ENCODE measurements around the gene KCNK13. TPM values are rescaled to one million over a fixed set of nuclear protein-coding genes. Genes with fewer than 3 reads are reported as not detected.
A peak's percentile ranks its signal among the peaks of the same experiment; 100 is the strongest.

KCNK13 gene
- polyA plus RNA-seq, 1 of the 3 experiments (the other 2 are of a cell fraction): not detected

DNA sequence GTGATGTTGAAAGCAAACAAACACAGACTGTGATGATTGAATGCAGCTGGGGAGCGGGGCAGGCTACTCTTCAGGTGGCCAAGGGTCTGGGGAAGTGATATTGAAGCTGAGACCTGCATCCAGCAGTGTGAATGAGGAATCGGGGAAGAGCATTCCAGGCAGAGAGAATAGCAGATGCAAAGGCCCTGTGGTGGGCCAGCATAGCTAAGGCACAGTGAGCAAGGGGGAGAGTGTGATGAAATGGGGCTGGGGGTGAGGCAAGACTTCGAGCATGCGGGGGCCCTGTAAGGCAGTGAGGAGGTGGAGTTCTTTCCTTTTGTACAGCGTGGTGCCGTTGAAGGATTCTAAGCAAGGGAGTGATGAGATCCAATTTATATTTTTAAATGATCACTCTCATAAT, 77.4 kb downstream of the KCNK13 start:
- Histone ChIP-seq H3K4me1 (ENCODE audit: control insufficient read depth in 1 of 2, insufficient read depth in 2 of 2, low read depth in 1 of 2, low read length in 1 of 2) (peaks cover 0 to 6% of the 10 kb centered on the region in 2 experiments; a peak in 1 of 4 replicates), H3F3A (replicated peaks; ENCODE audit: insufficient read depth) (no peaks in the 10 kb centered on the region), H3K79me2 (ENCODE audit: insufficient read depth) (no peaks in the 10 kb centered on the region), H3K9me3 (no peaks in the 10 kb centered on the region), H3K4me3 (ENCODE audit: low read depth in 2 of 2, low read length in 1 of 2) (no peak overlapping the region), H3K27me3 (ENCODE audit: insufficient read depth) (no peaks in the 10 kb centered on the region), H3K36me3 (replicated peaks in 1 of 2; ENCODE audit: control insufficient read depth in 1 of 2, insufficient read depth in 2 of 2, low read length in 1 of 2) (no peaks in the 10 kb centered on the region), H3K9ac (no peak overlapping the region), H3K4me2 (no peak overlapping the region), H4K20me1 (ENCODE audit: insufficient read depth) (no peaks in the 10 kb centered on the region), H3K27ac (ENCODE audit: low read depth in 2 of 2, low read length in 1 of 2) (no peak overlapping the region), H2AFZ (ENCODE audit: low read depth) (no peak overlapping the region), H3K9me2 (no peaks in the 10 kb centered on the region)
- TF ChIP-seq GATA2 (CRISPR knock-in tag; IDR thresholded peaks at IDR 0.05): no peak
- TF ChIP-seq RXRA (IDR thresholded peaks at IDR 0.05; ENCODE audit: borderline replicate concordance, low read depth): no peak
- no peak for TF ChIP-seq MXI1 (IDR thresholded peaks at IDR 0.05; ENCODE audit: low read depth, low read length)
- TF ChIP-seq TEAD4 (IDR thresholded peaks at IDR 0.05; ENCODE audit: borderline replicate concordance, insufficient read depth): no peak
- no peak for TF ChIP-seq NRF1 (IDR thresholded peaks at IDR 0.05; ENCODE audit: low read depth, low read length)
- no peak for TF ChIP-seq EZH2phosphoT487 (IDR thresholded peaks at IDR 0.05; ENCODE audit: borderline replicate concordance, low read depth)
- CTCF ChIA-PET: interaction anchor here (1.0 kb wide), 1 partner anchor 21 kb away, joined by 4 read pairs; no protein-coding TSS in a partner anchor
- POLR2A ChIA-PET: no interaction called here
- WGBS (ENCODE audit: low lambda C conversion rate): 69% methylated on average over 6 of the region's 6 CpGs
- DNase-seq: no peak

DNA sequence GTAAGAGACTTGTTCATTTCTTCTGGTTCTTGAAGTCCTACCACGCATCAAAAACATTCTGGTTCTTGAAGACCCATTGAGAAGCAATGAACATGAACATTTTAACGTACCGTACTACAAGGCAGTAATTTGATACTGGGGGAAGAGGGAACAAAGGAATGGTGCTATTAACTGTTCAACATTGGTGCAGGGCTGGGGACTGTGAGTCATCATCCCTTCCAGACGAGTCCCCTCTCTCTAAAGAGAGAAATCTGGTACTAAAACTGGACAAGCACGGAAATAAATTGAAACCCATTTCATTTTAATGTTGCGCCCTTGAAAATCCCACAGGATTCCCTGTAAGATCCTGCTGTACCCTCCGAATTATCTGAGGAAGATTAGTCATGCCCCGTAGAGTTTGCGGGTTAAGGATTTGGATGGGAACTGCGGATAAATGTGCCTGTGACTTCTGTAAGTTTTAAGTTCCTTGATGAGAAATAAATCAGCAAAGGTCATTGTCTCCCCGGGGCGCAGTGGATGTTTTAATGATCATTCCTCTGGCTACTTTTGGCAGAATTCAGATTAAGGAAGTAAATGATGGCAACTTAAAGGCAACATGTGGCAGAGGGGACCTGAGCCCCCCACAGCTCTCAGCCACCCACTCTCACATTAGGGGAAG, 78.6 kb downstream of the KCNK13 start:
- no peaks in the 10 kb centered on the region for H4K20me1 ChIP-seq (ENCODE audit: insufficient read depth)
- ChIA-PET POLR2A (no interaction called here), CTCF (no interaction called here)
- H2AFZ ChIP-seq (ENCODE audit: low read depth): no peak overlapping the region; the same call in 1 of the 2 replicates
- H3K9me3 ChIP-seq: no peaks in the 10 kb centered on the region
- H3K27ac ChIP-seq (ENCODE audit: low read depth in 2 of 2, low read length in 1 of 2): no peak overlapping the region; a peak in 1 of 4 replicates
- no peaks in the 10 kb centered on the region for H3K27me3 ChIP-seq (ENCODE audit: insufficient read depth)
- H3K79me2 ChIP-seq (ENCODE audit: insufficient read depth): no peaks in the 10 kb centered on the region
- WGBS (ENCODE audit: low lambda C conversion rate): 67% methylated on average over 12 of the region's 12 CpGs
- H3K4me2 ChIP-seq: peak overlapping the region; percentile 23; the same call in 1 of the 2 replicates
- H3K9ac ChIP-seq: no peak overlapping the region
- H3K4me1 ChIP-seq (ENCODE audit: control insufficient read depth in 1 of 2, insufficient read depth in 2 of 2, low read depth in 1 of 2, low read length in 1 of 2): peaks cover 0 to 6% of the 10 kb centered on the region in 2 experiments; a peak in 1 of 4 replicates
- H3F3A ChIP-seq (replicated peaks; ENCODE audit: insufficient read depth): no peaks in the 10 kb centered on the region
- no peak overlapping the region for H3K4me3 ChIP-seq (ENCODE audit: low read depth in 2 of 2, low read length in 1 of 2)
- DNase-seq: no peak
- H3K36me3 ChIP-seq (replicated peaks in 1 of 2; ENCODE audit: control insufficient read depth in 1 of 2, insufficient read depth in 2 of 2, low read length in 1 of 2): no peaks in the 10 kb centered on the region
- TF ChIP-seq FOSL2 (IDR thresholded peaks at IDR 0.05; ENCODE audit: borderline replicate concordance, low read depth) (peak; percentile 17; the same call in 1 of the 2 replicates), USF2 (IDR thresholded peaks at IDR 0.05; ENCODE audit: borderline replicate concordance, low read depth, low read length) (no peak)
- H3K9me2 ChIP-seq: no peaks in the 10 kb centered on the region

- ChIA-PET CTCF (no interaction called here), POLR2A (no interaction called here)
- no peak for DNase-seq
- peak overlapping the region; percentile 23; the same call in 1 of the 2 replicates for H3K4me2 ChIP-seq
- H3K4me3 ChIP-seq (ENCODE audit: low read depth in 2 of 2, low read length in 1 of 2): no peak overlapping the region
- no peaks in the 10 kb centered on the region for H4K20me1 ChIP-seq (ENCODE audit: insufficient read depth)
- H3K27me3 ChIP-seq (ENCODE audit: insufficient read depth): no peaks in the 10 kb centered on the region
- WGBS (ENCODE audit: low lambda C conversion rate): 69% methylated on average over 5 of the region's 5 CpGs
- no peak overlapping the region; a peak in 1 of 4 replicates for H3K27ac ChIP-seq (ENCODE audit: low read depth in 2 of 2, low read length in 1 of 2)
- H2AFZ ChIP-seq (ENCODE audit: low read depth): no peak overlapping the region; the same call in 1 of the 2 replicates
- no peaks in the 10 kb centered on the region for H3K79me2 ChIP-seq (ENCODE audit: insufficient read depth)
- TF ChIP-seq FOSL2 (IDR thresholded peaks at IDR 0.05; ENCODE audit: borderline replicate concordance, low read depth) (peak; percentile 11; the same call in 1 of the 2 replicates), IRF3 (IDR thresholded peaks at IDR 0.05; ENCODE audit: low read depth, low read length) (no peak)
- peaks cover 0 to 6% of the 10 kb centered on the region in 2 experiments; a peak in 1 of 4 replicates for H3K4me1 ChIP-seq (ENCODE audit: control insufficient read depth in 1 of 2, insufficient read depth in 2 of 2, low read depth in 1 of 2, low read length in 1 of 2)
- H3F3A ChIP-seq (replicated peaks; ENCODE audit: insufficient read depth): no peaks in the 10 kb centered on the region
- no peak overlapping the region for H3K9ac ChIP-seq
- H3K9me2 ChIP-seq: no peaks in the 10 kb centered on the region
- H3K9me3 ChIP-seq: no peaks in the 10 kb centered on the region
- H3K36me3 ChIP-seq (replicated peaks in 1 of 2; ENCODE audit: control insufficient read depth in 1 of 2, insufficient read depth in 2 of 2, low read length in 1 of 2): no peaks in the 10 kb centered on the region
These were observed 79.1 kb downstream of the KCNK13 start for GRCh38 chr14:90140956-90141316.

All from SK-N-SH (cell line).